Liver (tissue), 9 donors: Measurements from ENCODE around the gene RELB. TPM values are rescaled to one million over a fixed set of nuclear protein-coding genes. Genes with fewer than 3 reads are reported as not detected.

Experiments
- DNase-seq: peaks from one replicate; pipeline ENCODE4 v3.0.0-alpha.2; 2017; ENCODE audit warnings: low spot score
- H3K27ac ChIP-seq, 2 donors: one replicate each; pipeline ENCODE4 v1.7.0; 2013; ENCODE audit warnings: inconsistent platforms in 2 of 2, low read length in 2 of 2, control low read depth in 1 of 2, low read depth in 1 of 2, mild to moderate bottlenecking in 1 of 2
- H3K27me3 ChIP-seq, 4 donors: one replicate each; pipeline versions ENCODE4 v1.6.1 to v1.7.0; 2013; ENCODE audit warnings: low read length in 3 of 4, inconsistent platforms in 1 of 4, mild to moderate bottlenecking in 1 of 4, moderate library complexity in 1 of 4; ENCODE audit not compliant: control insufficient read depth in 4 of 4, insufficient read depth in 4 of 4
- H3K36me3 ChIP-seq, 4 donors: one replicate each; pipeline versions ENCODE4 v1.6.1 to v1.7.0; 2013; ENCODE audit warnings: low read length in 3 of 4, mild to moderate bottlenecking in 3 of 4, low read depth in 1 of 4, moderate library complexity in 1 of 4; ENCODE audit not compliant: control insufficient read depth in 4 of 4, insufficient read depth in 3 of 4
- H3K4me1 ChIP-seq, 4 donors: one replicate each; pipeline versions ENCODE4 v1.6.1 to v1.7.0; 2013; ENCODE audit warnings: low read length in 3 of 4, mild to moderate bottlenecking in 3 of 4, moderate library complexity in 1 of 4; ENCODE audit not compliant: control insufficient read depth in 4 of 4, insufficient read depth in 4 of 4
- H3K4me3 ChIP-seq, 3 donors: one replicate each; pipeline versions ENCODE4 v1.6.1 to v1.7.0; 2013; ENCODE audit warnings: low read length in 3 of 3, control low read depth in 1 of 3, low read depth in 1 of 3, mild to moderate bottlenecking in 1 of 3
- H3K9ac ChIP-seq, 2 donors: one replicate each; pipeline ENCODE4 v1.7.0; 2013; ENCODE audit warnings: low read length in 2 of 2, mild to moderate bottlenecking in 2 of 2, moderate library complexity in 2 of 2, control low read depth in 1 of 2, low read depth in 1 of 2
- H3K9me3 ChIP-seq, 4 donors: one replicate each; pipeline versions ENCODE4 v1.6.1 to v1.7.0; 2013; ENCODE audit warnings: low read length in 3 of 4; ENCODE audit not compliant: control insufficient read depth in 4 of 4
- ATF3 ChIP-seq: IDR thresholded peaks from 2 replicates; pipeline ENCODE4 v1.6.1; 2016; ENCODE audit warnings: antibody characterized with exemption
- CTCF ChIP-seq: fragments of 150-350 bp; IDR thresholded peaks from 2 replicates; pipeline ENCODE4 v1.5.1; 2017; ENCODE audit warnings: improper control_type of control experiment, low read depth, low read length; ENCODE audit not compliant: missing input control
- EGR1 ChIP-seq, 2 donors: IDR thresholded peaks; 2 replicates each; pipeline ENCODE4 v1.6.1; 2016 to 2018; ENCODE audit warnings: antibody characterized with exemption in 2 of 2, low read depth in 2 of 2
- FOXA1 ChIP-seq: IDR thresholded peaks from 2 replicates; pipeline ENCODE4 v1.6.1; 2016; ENCODE audit warnings: antibody characterized with exemption
- FOXA2 ChIP-seq: IDR thresholded peaks from 2 replicates; pipeline ENCODE4 v1.6.1; 2016; ENCODE audit warnings: antibody characterized with exemption
- GABPA ChIP-seq, 2 donors: IDR thresholded peaks in 1 of 2; conservative IDR thresholded peaks in 1 of 2; 2 replicates each; pipeline ENCODE4 v1.6.1; 2016; ENCODE audit warnings: antibody characterized with exemption in 2 of 2, mild to moderate bottlenecking in 1 of 2, moderate library complexity in 1 of 2
- HNF4A ChIP-seq, 2 donors: conservative IDR thresholded peaks; 2 replicates each; pipeline ENCODE4 v1.6.1; 2016; ENCODE audit warnings: antibody characterized with exemption in 2 of 2, mild to moderate bottlenecking in 2 of 2
- HNF4G ChIP-seq: IDR thresholded peaks from 2 replicates; pipeline ENCODE4 v1.6.1; 2016; ENCODE audit warnings: antibody characterized with exemption
- JUND ChIP-seq, 2 donors: IDR thresholded peaks; 2 replicates each; pipeline ENCODE4 v1.6.1; 2016; ENCODE audit warnings: antibody characterized with exemption in 2 of 2
- MAX ChIP-seq: IDR thresholded peaks from 2 replicates; pipeline ENCODE4 v1.6.1; 2016; ENCODE audit warnings: antibody characterized with exemption
- NR2F2 ChIP-seq: IDR thresholded peaks from 2 replicates; pipeline ENCODE4 v1.6.1; 2016; ENCODE audit warnings: antibody characterized with exemption
- RAD21 ChIP-seq, 2 donors: IDR thresholded peaks; 2 replicates each; pipeline ENCODE4 v1.6.1; 2016; ENCODE audit warnings: antibody characterized with exemption in 2 of 2, mild to moderate bottlenecking in 2 of 2
- REST ChIP-seq: IDR thresholded peaks from 2 replicates; pipeline ENCODE4 v1.6.1; 2016; ENCODE audit warnings: antibody characterized with exemption, mild to moderate bottlenecking
- RXRA ChIP-seq, 2 donors: IDR thresholded peaks; 2 replicates each; pipeline ENCODE4 v1.6.1; 2017 to 2018; ENCODE audit warnings: antibody characterized with exemption in 2 of 2, mild to moderate bottlenecking in 1 of 2
- SP1 ChIP-seq: IDR thresholded peaks from 2 replicates; pipeline ENCODE4 v1.6.1; 2018; ENCODE audit warnings: antibody characterized with exemption, mild to moderate bottlenecking
- TAF1 ChIP-seq: conservative IDR thresholded peaks from 2 replicates; pipeline ENCODE4 v1.6.1; 2016; ENCODE audit warnings: antibody characterized with exemption, mild to moderate bottlenecking
- YY1 ChIP-seq: IDR thresholded peaks from 2 replicates; pipeline ENCODE4 v1.6.1; 2016; ENCODE audit warnings: antibody characterized with exemption, mild to moderate bottlenecking
- ZBTB33 ChIP-seq: IDR thresholded peaks from 2 replicates; pipeline ENCODE4 v1.6.1; 2016; ENCODE audit warnings: antibody characterized with exemption
- WGBS: extraction: QIAGEN DNeasy Blood & Tissue Kit; methylation state at CpG from one replicate; pipeline ENCODE4 v1.1.7; 2013; 5-methylcytosine and 5-hydroxymethylcytosine counted together
- polyA plus RNA-seq, 2 donors: library from polyadenylated mRNA; stranded (reverse) in 1 of 2; unstranded in 1 of 2; fragments of 200-250 nt in 1 of 2; fragments of >200 nt in 1 of 2; fragmentation: Nextera tagmentation in 1 of 2; extraction: Ambion mirVana in 1 of 2; gene quantifications; one replicate each; pipeline versions ENCODE4 v1.2.1 to v1.2.3, GENCODE V29; 2013 to 2015
- total RNA-seq, 2 donors: library from RNA; depleted of rRNA; stranded (reverse); fragments of >200 nt; gene quantifications; one replicate each; pipeline ENCODE4 v1.2.3, GENCODE V29; 2014
- donor health status: healthy.
- donor health status: healthy.
- donor health status: healthy.
- donor health status: healthy.
- donor health status: healthy.

RELB gene
- total and polyA plus RNA-seq, 4 donors: 1.4 to 4.9 (median 2.6) TPM

- TF ChIP-seq EGR1 (IDR thresholded peaks at IDR 0.05; ENCODE audit: low read depth in 2 of 2) (no peak), TAF1 (no peak), MAX (no peak), HNF4A (conservative IDR thresholded peaks at IDR 0.05) (no peak), ATF3 (no peak)
These were observed 7.7 kb upstream of the RELB start (continued) for GRCh38 chr19:44993526-44993925.

GRCh38 chr19:44993926-44994537 is 7.2 kb upstream of the RELB start:
- 95% methylated on average over 12 of the region's 12 CpGs for WGBS
- no peaks in the 10 kb centered on the region for H3K4me1 ChIP-seq
- DNase-seq: no peak
- H3K36me3 ChIP-seq: peaks cover 6 to 32% (median 14%) of the 10 kb centered on the region in 4 donors
- no peak for TF ChIP-seq EGR1 (IDR thresholded peaks at IDR 0.05; ENCODE audit: low read depth in 2 of 2)
- TF ChIP-seq MAX: no peak
- no peak for TF ChIP-seq REST
- TF ChIP-seq ATF3: no peak
- TF ChIP-seq NR2F2: no peak
- no peak for TF ChIP-seq TAF1
- no peak for TF ChIP-seq ZBTB33
- TF ChIP-seq HNF4G: no peak
- no peak for TF ChIP-seq RXRA (IDR thresholded peaks at IDR 0.05)
- no peak for TF ChIP-seq RAD21 (IDR thresholded peaks at IDR 0.05)
- TF ChIP-seq FOXA1: no peak
- no peak for TF ChIP-seq GABPA (IDR thresholded peaks at IDR 0.05 in 1 of 2, conservative IDR thresholded peaks at IDR 0.05 in 1 of 2)
- TF ChIP-seq CTCF: no peak
- TF ChIP-seq FOXA2: no peak
- no peak for TF ChIP-seq YY1
- TF ChIP-seq SP1: no peak
- TF ChIP-seq JUND (IDR thresholded peaks at IDR 0.05): no peak
- H3K4me3 ChIP-seq: no peak overlapping the region
- no peak overlapping the region for H3K27ac ChIP-seq
- H3K9ac ChIP-seq: no peak overlapping the region
- H3K27me3 ChIP-seq: no peaks in the 10 kb centered on the region
- H3K9me3 ChIP-seq: no peaks in the 10 kb centered on the region
